Activated naive CD4-positive, alpha-beta T cell treated with anti-CD3 and anti-CD28 coated beads for 36 hours (primary cell): ENCODE measurements around the gene FMN1. TPM values are rescaled to one million over a fixed set of nuclear protein-coding genes. Genes with fewer than 3 reads are reported as not detected.
"Not testable (repeated sequence)": the region's sequence is repeated elsewhere in the genome, so short reads cannot be mapped to it uniquely, and the experiment has no call there.

ENCODE experiments used
- CTCF ChIA-PET: fragments of 350-600 bp; sonication (Branson Sonifier 250); formaldehyde crosslinking; loops from one replicate; lab custom pipeline; 2021; ENCODE audit warnings: antibody characterized with exemption; lab: Charles Lee
- DNase-seq: peaks from one replicate; pipeline ENCODE4 v3.0.0-alpha.2; 2020
- H3K27ac Mint-ChIP-seq: one replicate; pipeline ENCODE4 v1.8.0; 2021; ENCODE audit warnings: mild to moderate bottlenecking, mixed read lengths
- H3K27me3 Mint-ChIP-seq: one replicate; pipeline ENCODE4 v1.8.0; 2021; ENCODE audit warnings: low read depth, mixed read lengths
- H3K36me3 Mint-ChIP-seq: one replicate; pipeline ENCODE4 v1.8.0; 2021; ENCODE audit warnings: low read depth, mixed read lengths
- H3K4me1 Mint-ChIP-seq: one replicate; pipeline ENCODE4 v1.8.0; 2021; ENCODE audit warnings: low read depth, mixed read lengths
- H3K4me3 Mint-ChIP-seq: one replicate; pipeline ENCODE4 v1.8.0; 2021; ENCODE audit warnings: mild to moderate bottlenecking, moderate library complexity, mixed read lengths
- H3K9me3 Mint-ChIP-seq: one replicate; pipeline ENCODE4 v1.8.0; 2021; ENCODE audit warnings: mixed read lengths
- intact Hi-C: fragments of 100-400 bp; cut with micrococcal nuclease; formaldehyde crosslinking; loops from one replicate; pipeline ENCODE4 v1.15.1; 2023
- total RNA-seq, 2 experiments: library from RNA; stranded (reverse); gene quantifications; one replicate each; pipeline ENCODE4 v1.2.3, GENCODE V29; 2021

Gene FMN1
- total RNA-seq, 2 experiments from 2014 or later: 0.02 to 0.12 TPM

DNA sequence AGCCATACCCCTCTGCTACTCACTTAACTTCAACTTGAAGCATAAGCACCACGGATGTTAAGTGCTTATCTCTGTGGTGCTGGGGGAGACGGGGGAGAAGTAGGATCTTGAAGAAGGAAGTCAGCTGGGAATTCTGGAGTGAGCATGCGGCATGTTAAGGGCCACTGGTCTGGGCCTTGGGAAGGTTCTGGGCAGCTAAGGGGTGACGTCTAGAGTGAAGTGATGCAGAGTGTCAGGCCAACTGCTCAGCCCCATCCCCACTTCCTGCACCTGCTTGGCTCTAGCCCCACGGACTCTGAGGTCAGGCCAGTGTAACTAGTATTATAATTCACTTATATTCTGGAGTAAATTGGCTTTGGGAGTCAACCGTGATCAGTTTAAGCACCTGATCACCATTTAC is 228.6 kb downstream of the FMN1 start:
- Mint-ChIP-seq H3K9me3 (peaks cover 3% of the 10 kb centered on the region), H3K36me3 (no peaks in the 10 kb centered on the region), H3K27ac (no peak overlapping the region), H3K4me3 (no peak overlapping the region), H3K4me1 (no peaks in the 10 kb centered on the region), H3K27me3 (peaks cover 7% of the 10 kb centered on the region)
- CTCF ChIA-PET: no interaction called here
- intact Hi-C loops: no loop called here
- no peak for DNase-seq

DNA sequence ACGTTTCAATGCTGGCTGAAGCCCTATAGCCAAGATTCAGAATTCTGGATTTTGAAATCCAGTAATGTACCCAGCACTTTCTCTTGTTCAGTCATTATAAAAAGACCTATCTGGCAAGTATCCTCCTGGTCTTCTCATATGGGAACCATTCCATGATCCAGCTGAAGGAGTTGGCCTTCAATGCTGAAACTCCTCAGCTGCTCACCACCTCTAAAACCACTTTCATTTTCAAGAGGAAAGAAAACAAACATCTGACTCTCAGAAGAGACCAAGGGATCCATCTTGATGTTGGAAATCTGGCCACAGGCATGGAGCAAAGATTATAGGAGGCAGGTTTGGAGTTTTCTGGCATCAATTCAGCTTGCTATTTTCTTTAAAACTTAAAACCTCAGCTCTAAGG is 235.4 kb downstream of the FMN1 start:
- no peaks in the 10 kb centered on the region for H3K36me3 Mint-ChIP-seq
- intact Hi-C loops: loop anchor here (5.0 kb wide), 1 partner anchor 297 kb away; no protein-coding TSS in a partner anchor

GRCh38 chr15:32957219-32957618 is 237.3 kb downstream of the FMN1 start:
- Mint-ChIP-seq H3K27me3 (peaks cover 13% of the 10 kb centered on the region), H3K9me3 (peaks cover 3% of the 10 kb centered on the region), H3K27ac (no peak overlapping the region), H3K4me3 (no peak overlapping the region), H3K4me1 (no peaks in the 10 kb centered on the region), H3K36me3 (no peaks in the 10 kb centered on the region)
- DNase-seq: no peak
- CTCF ChIA-PET: no interaction called here
- intact Hi-C loops: loop anchor here (5.0 kb wide), 1 partner anchor 295 kb away; no protein-coding TSS in a partner anchor

More for the DNA sequence above, 235.4 kb downstream of the FMN1 start:
- H3K9me3 Mint-ChIP-seq: peaks cover 3% of the 10 kb centered on the region
- no peak for DNase-seq
- H3K27ac Mint-ChIP-seq: no peak overlapping the region
- no peak overlapping the region for H3K4me3 Mint-ChIP-seq
- no peaks in the 10 kb centered on the region for H3K4me1 Mint-ChIP-seq
- CTCF ChIA-PET: interaction anchor here (0.9 to 1.2 kb wide), 2 partner anchors 13 to 304 kb away, joined by 3 to 5 read pairs; no protein-coding TSS in a partner anchor
- peaks cover 10% of the 10 kb centered on the region for H3K27me3 Mint-ChIP-seq

DNA sequence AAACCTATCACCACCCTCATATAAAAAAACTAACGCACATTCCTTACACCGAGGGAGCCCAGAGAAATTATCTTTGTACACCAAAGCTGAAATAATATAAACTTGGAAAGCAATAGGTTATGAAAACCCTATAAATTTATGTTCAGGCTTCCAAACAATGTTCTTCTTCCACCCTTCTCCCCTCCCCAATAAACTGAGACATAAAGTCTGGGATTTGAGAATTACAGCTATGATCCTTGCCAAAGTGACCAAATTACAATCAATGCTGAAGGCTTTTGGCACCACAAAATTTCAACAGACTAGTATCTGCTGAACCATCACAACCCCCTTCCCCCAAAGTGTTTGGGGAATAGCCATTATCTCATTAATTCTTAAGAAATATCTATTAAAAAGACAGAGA is 237.8 kb downstream of the FMN1 start:
- CTCF ChIA-PET: interaction anchor here (0.7 kb wide), 1 partner anchor 203 kb away, joined by 3 read pairs; no protein-coding TSS in a partner anchor
- H3K27me3 Mint-ChIP-seq: peaks cover 13% of the 10 kb centered on the region

GRCh38 chr15:32956006-32956405 is 238.5 kb downstream of the FMN1 start:
- H3K27ac Mint-ChIP-seq: no peak overlapping the region
- no peak for DNase-seq
- H3K36me3 Mint-ChIP-seq: no peaks in the 10 kb centered on the region
- intact Hi-C loops: loop anchor here (5.0 kb wide), 1 partner anchor 294 kb away; no protein-coding TSS in a partner anchor
- H3K4me1 Mint-ChIP-seq: no peaks in the 10 kb centered on the region
- H3K9me3 Mint-ChIP-seq: no peaks in the 10 kb centered on the region
- H3K27me3 Mint-ChIP-seq: peaks cover 13% of the 10 kb centered on the region
- H3K4me3 Mint-ChIP-seq: no peak overlapping the region
- CTCF ChIA-PET: interaction anchor here (0.7 kb wide), 2 partner anchors 204 to 307 kb away, joined by 3 read pairs; no protein-coding TSS in a partner anchor

More for the DNA sequence above, 237.8 kb downstream of the FMN1 start:
- Mint-ChIP-seq H3K36me3 (no peaks in the 10 kb centered on the region), H3K4me1 (no peaks in the 10 kb centered on the region), H3K4me3 (no peak overlapping the region), H3K27ac (no peak overlapping the region), H3K9me3 (peaks cover 2% of the 10 kb centered on the region)
- DNase-seq: no peak
- intact Hi-C loops: loop anchor here (5.0 kb wide), 1 partner anchor 294 kb away; no protein-coding TSS in a partner anchor

DNA sequence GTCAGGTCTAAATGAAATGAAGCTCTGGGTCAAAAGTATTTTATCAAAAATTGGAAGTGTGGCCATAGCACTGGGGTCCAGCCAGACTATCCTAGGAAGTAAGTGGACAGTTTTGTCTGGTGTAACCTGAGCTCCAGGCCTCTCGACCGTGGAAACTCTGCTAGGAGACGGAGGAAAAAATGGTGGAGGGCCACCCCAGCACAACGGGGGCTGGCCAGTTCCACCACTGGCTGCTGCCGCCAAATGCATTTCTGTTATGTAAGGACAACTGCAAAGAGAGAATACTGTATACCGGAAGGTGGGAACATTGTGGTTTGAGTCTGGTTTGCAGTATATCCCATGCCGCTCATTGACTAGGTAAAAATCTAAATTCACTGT is 241.0 kb downstream of the FMN1 start:
- H3K27me3 Mint-ChIP-seq: peaks cover 12% of the 10 kb centered on the region

GRCh38 chr15:32952901-32953532 is 241.5 kb downstream of the FMN1 start:
- Mint-ChIP-seq H3K9me3 (no peaks in the 10 kb centered on the region), H3K4me3 (no peak overlapping the region), H3K27ac (no peak overlapping the region), H3K27me3 (peaks cover 8% of the 10 kb centered on the region), H3K4me1 (no peaks in the 10 kb centered on the region), H3K36me3 (no peaks in the 10 kb centered on the region)
- no peak for DNase-seq
- intact Hi-C loops: no loop called here
- CTCF ChIA-PET: interaction anchor here (0.6 to 1.7 kb wide), 2 partner anchors 290 to 741 kb away, joined by 3 read pairs; no protein-coding TSS in a partner anchor

More for the DNA sequence above, 241.0 kb downstream of the FMN1 start:
- Mint-ChIP-seq H3K4me1 (no peaks in the 10 kb centered on the region), H3K9me3 (no peaks in the 10 kb centered on the region), H3K36me3 (no peaks in the 10 kb centered on the region), H3K27ac (no peak overlapping the region), H3K4me3 (no peak overlapping the region)
- no peak for DNase-seq
- CTCF ChIA-PET: interaction anchor here (0.6 to 1.7 kb wide), 2 partner anchors 291 to 741 kb away, joined by 3 read pairs; no protein-coding TSS in a partner anchor
- intact Hi-C loops: no loop called here

DNA sequence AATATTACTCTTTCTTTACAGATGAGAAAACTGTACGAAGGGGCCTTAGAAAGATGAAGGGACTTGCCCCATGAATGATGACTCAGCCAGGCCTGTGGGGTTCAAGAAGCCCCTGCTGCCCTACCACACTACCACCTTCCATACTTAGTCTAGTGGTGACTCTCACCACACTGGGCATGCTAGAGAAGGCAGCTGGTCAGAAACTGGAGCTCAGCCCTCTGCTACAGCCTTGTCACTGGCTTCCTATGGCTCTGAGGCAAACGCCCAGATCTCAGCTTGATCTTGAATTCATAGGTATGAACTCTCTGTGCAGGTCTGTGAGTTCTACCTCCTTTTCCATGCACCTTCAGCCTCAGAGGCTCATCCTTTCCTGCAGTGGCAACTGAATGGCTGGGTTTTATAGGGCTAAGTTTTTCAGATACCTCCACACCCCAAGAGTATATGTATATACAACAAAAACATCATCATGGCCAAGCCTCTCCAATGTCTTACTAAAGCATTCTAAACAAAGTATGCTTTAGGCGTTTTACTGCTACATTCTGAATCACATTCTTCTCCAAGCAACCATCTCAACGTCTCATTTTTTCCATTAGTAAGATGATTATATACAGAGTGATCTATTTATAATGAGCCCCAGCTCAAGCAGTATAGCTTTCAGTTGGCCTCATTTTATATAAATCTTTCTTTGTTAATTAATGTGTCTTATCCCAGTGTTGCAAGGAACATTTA is 242.6 kb downstream of the FMN1 start:
- CTCF ChIA-PET: no interaction called here
- no peaks in the 10 kb centered on the region for H3K4me1 Mint-ChIP-seq
- H3K27me3 Mint-ChIP-seq: peaks cover 6% of the 10 kb centered on the region
- no peak overlapping the region for H3K27ac Mint-ChIP-seq
- no peak for DNase-seq
- no peak overlapping the region for H3K4me3 Mint-ChIP-seq
- intact Hi-C loops: no loop called here
- no peaks in the 10 kb centered on the region for H3K9me3 Mint-ChIP-seq
- no peaks in the 10 kb centered on the region for H3K36me3 Mint-ChIP-seq

DNA sequence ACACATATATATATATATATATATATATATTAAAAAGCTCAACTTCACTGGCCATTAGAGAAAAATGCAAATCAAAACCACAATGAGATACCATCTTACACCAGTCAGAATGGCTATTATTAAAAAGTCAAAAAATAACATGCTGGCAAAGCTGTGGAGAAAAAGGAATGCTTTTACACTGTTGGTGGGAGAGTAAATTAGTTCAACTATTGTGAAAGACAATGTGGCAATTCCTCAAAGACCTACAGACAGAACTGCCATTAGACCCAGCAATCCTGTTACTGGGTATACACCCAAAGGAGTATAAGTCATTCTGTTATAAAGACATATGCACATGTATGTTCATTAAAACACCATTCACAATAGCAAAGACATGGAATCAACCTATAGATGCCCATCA is 244.5 kb downstream of the FMN1 start:
- H3K4me1 Mint-ChIP-seq, intact Hi-C loops, DNase-seq, H3K4me3 Mint-ChIP-seq, H3K27ac Mint-ChIP-seq, H3K27me3 Mint-ChIP-seq, H3K36me3 Mint-ChIP-seq, H3K9me3 Mint-ChIP-seq: not testable (repeated sequence)
- CTCF ChIA-PET: interaction anchor here (0.9 kb wide), 1 partner anchor 41 kb away, joined by 3 read pairs; no protein-coding TSS in a partner anchor

GRCh38 chr15:32946210-32946609 is 248.3 kb downstream of the FMN1 start:
- H3K27me3 Mint-ChIP-seq: no peaks in the 10 kb centered on the region
- H3K4me1 Mint-ChIP-seq: no peaks in the 10 kb centered on the region
- no peak overlapping the region for H3K27ac Mint-ChIP-seq
- no peaks in the 10 kb centered on the region for H3K36me3 Mint-ChIP-seq
- DNase-seq: no peak
- intact Hi-C loops: no loop called here
- no peak overlapping the region for H3K4me3 Mint-ChIP-seq
- no peaks in the 10 kb centered on the region for H3K9me3 Mint-ChIP-seq
- CTCF ChIA-PET: interaction anchor here (1.2 kb wide), 1 partner anchor 13 kb away, joined by 3 read pairs; no protein-coding TSS in a partner anchor

- intact Hi-C loops: no loop called here
- Mint-ChIP-seq H3K27me3 (no peaks in the 10 kb centered on the region), H3K9me3 (no peaks in the 10 kb centered on the region), H3K27ac (no peak overlapping the region), H3K4me3 (no peak overlapping the region), H3K4me1 (no peaks in the 10 kb centered on the region), H3K36me3 (no peaks in the 10 kb centered on the region)
- no peak for DNase-seq
- CTCF ChIA-PET: no interaction called here
These were observed 250.1 kb downstream of the FMN1 start for GRCh38 chr15:32944431-32944830.

- peaks cover 2% of the 10 kb centered on the region for H3K27me3 Mint-ChIP-seq
- intact Hi-C loops: no loop called here
- H3K36me3 Mint-ChIP-seq: no peaks in the 10 kb centered on the region
- H3K4me1 Mint-ChIP-seq: no peaks in the 10 kb centered on the region
- no peak overlapping the region for H3K4me3 Mint-ChIP-seq
- no peaks in the 10 kb centered on the region for H3K9me3 Mint-ChIP-seq
- DNase-seq: no peak
- H3K27ac Mint-ChIP-seq: no peak overlapping the region
- CTCF ChIA-PET: no interaction called here
These were observed 250.8 kb downstream of the FMN1 start for GRCh38 chr15:32943711-32944110.
